ENCODE measurements around the gene WDR74. TPM values are rescaled to one million over a fixed set of nuclear protein-coding genes. Genes with fewer than 3 reads are reported as not detected.

WDR74 gene
- total and polyA plus RNA-seq, 9 of the 15 experiments (the other 6 are each of a cell fraction or from before 2014, with no cell fraction given): 32.7 to 210 (median 114) TPM

DNA sequence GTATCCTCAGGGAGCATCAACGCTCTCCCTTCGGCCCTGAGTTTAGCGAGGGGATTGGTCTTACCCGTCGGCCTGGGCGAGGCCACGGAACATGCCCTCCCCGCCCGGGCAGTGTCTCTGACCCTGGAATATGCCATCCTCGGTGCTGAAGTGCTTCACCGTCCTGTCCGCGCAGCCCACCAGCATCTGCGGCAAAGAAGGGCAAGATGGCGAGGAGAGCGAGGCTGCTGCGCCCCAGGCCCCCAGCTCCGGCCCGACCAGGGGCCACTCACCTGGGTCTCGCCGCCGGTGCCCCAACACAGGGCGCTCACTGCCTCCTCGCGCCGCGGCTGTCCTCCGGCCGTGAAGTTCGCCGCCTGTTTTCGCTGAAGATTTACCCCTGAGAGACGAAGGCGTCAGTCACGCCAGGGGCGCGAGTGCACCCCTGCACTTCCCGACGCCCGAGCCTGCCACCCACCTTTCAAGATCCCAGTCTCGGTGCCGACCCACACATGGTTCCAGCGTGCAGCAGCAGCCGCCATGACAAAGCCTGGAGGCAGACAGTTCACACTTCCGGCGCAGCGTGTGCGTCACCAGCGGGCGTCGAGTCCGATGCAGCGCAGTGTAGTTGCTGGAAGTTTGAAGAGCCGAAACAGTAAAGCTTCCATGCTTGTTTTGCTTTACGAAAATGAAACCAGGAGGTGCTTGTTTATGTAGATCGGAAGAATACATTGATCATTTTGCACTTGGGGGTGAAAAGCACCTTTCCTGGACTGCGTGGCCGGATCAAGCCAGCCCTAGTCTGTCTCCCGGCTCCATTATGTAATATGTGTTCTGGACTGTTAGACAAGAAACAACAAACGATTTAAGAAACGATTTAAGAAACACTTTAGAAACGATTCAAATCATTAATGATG, at the start of gene WDR74 (continued):
- TF ChIP-seq, protein P1, sequence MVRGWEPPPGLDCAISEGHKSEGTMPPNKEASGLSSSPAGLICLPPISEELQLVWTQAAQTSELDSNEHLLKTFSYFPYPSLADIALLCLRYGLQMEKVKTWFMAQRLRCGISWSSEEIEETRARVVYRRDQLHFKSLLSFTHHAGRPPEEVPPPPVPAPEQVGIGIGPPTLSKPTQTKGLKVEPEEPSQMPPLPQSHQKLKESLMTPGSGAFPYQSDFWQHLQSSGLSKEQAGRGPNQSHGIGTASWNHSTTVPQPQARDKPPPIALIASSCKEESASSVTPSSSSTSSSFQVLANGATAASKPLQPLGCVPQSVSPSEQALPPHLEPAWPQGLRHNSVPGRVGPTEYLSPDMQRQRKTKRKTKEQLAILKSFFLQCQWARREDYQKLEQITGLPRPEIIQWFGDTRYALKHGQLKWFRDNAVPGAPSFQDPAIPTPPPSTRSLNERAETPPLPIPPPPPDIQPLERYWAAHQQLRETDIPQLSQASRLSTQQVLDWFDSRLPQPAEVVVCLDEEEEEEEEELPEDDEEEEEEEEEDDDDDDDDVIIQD (CRISPR knock-in tag; IDR thresholded peaks at IDR 0.05): no peak
- TF ChIP-seq ZNF354B (CRISPR knock-in tag; IDR thresholded peaks at IDR 0.05) (no peak), TEAD1 (CRISPR knock-in tag; IDR thresholded peaks at IDR 0.05) (peak in 1 of 2 experiments; percentile 77; a peak in 1 of 4 replicates), FOXK2 (conservative IDR thresholded peaks at IDR 0.05 in 1 of 2, IDR thresholded peaks at IDR 0.05 in 1 of 2; ENCODE audit: low read depth in 2 of 2) (peak; percentile 93), THRAP3 (IDR thresholded peaks at IDR 0.05; ENCODE audit: borderline replicate concordance) (no peak), ZBTB17 (CRISPR knock-in tag; IDR thresholded peaks at IDR 0.05) (no peak), KAT7 (CRISPR knock-in tag; IDR thresholded peaks at IDR 0.05; ENCODE audit: borderline replicate concordance) (peak; percentile 95), DACH1 (IDR thresholded peaks at IDR 0.05; ENCODE audit: partially characterized antibody) (peak; percentile 32), ZNF695 (CRISPR knock-in tag; IDR thresholded peaks at IDR 0.05) (no peak), BHLHE40 (IDR thresholded peaks at IDR 0.05; ENCODE audit: low read length) (peak; percentile 48), PCBP1 (IDR thresholded peaks at IDR 0.05; ENCODE audit: low read depth, low read length, poor library complexity, severe bottlenecking) (peak; percentile 78), GTF2F1 (IDR thresholded peaks at IDR 0.05; ENCODE audit: low read depth, low read length) (no peak; the same call in none of the 2 replicates), XRCC3 (IDR thresholded peaks at IDR 0.05) (no peak), COPS2 (conservative IDR thresholded peaks at IDR 0.05) (no peak), NBN (IDR thresholded peaks at IDR 0.05; ENCODE audit: low read depth) (peak; percentile 65), HCFC1 (IDR thresholded peaks at IDR 0.05; ENCODE audit: low read depth, low read length) (peak; percentile 90), SP1 (CRISPR knock-in tag; IDR thresholded peaks at IDR 0.05) (peak; percentile 80), RAD21 (CRISPR knock-in tag; conservative IDR thresholded peaks at IDR 0.05 in 1 of 2, IDR thresholded peaks at IDR 0.05 in 1 of 2) (0 out of 4 replicates have a peak, but pooled peaks of 1 of the 2 experiments have one; percentile 10), ZNF133 (CRISPR knock-in tag; IDR thresholded peaks at IDR 0.05) (no peak), NFE2 (IDR thresholded peaks at IDR 0.05; ENCODE audit: low read depth) (peak; percentile 20; the same call in 1 of the 2 replicates), GTF2A2 (tag; IDR thresholded peaks at IDR 0.05) (no peak)
- TF ChIP-seq, protein P2, sequence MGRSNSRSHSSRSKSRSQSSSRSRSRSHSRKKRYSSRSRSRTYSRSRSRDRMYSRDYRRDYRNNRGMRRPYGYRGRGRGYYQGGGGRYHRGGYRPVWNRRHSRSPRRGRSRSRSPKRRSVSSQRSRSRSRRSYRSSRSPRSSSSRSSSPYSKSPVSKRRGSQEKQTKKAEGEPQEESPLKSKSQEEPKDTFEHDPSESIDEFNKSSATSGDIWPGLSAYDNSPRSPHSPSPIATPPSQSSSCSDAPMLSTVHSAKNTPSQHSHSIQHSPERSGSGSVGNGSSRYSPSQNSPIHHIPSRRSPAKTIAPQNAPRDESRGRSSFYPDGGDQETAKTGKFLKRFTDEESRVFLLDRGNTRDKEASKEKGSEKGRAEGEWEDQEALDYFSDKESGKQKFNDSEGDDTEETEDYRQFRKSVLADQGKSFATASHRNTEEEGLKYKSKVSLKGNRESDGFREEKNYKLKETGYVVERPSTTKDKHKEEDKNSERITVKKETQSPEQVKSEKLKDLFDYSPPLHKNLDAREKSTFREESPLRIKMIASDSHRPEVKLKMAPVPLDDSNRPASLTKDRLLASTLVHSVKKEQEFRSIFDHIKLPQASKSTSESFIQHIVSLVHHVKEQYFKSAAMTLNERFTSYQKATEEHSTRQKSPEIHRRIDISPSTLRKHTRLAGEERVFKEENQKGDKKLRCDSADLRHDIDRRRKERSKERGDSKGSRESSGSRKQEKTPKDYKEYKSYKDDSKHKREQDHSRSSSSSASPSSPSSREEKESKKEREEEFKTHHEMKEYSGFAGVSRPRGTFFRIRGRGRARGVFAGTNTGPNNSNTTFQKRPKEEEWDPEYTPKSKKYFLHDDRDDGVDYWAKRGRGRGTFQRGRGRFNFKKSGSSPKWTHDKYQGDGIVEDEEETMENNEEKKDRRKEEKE (IDR thresholded peaks at IDR 0.05; ENCODE audit: borderline replicate concordance in 1 of 2, control insufficient read depth in 1 of 2, low read depth in 2 of 2, low read length in 1 of 2): 0 out of 4 replicates have a peak, but pooled peaks of 1 of the 2 experiments have one; percentile 11
- TF ChIP-seq, protein P3, sequence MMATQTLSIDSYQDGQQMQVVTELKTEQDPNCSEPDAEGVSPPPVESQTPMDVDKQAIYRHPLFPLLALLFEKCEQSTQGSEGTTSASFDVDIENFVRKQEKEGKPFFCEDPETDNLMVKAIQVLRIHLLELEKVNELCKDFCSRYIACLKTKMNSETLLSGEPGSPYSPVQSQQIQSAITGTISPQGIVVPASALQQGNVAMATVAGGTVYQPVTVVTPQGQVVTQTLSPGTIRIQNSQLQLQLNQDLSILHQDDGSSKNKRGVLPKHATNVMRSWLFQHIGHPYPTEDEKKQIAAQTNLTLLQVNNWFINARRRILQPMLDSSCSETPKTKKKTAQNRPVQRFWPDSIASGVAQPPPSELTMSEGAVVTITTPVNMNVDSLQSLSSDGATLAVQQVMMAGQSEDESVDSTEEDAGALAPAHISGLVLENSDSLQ (IDR thresholded peaks at IDR 0.05): no peak

Measured in K562 (cell line).